GM10266 (cell line): ENCODE results near the gene SMIM23.

Experiments used
- DNase-seq: peaks from one replicate; pipeline ENCODE4 v3.0.0; 2012; ENCODE audit errors: extremely low spot score
- TF ChIP-seq, protein P1 (sequence below): IDR thresholded peaks from 2 replicates; pipeline ENCODE4 v1.5.1; 2012; ENCODE audit warnings: mild to moderate bottlenecking, low read depth; ENCODE audit not compliant: control insufficient read depth, insufficient read depth; ENCODE audit errors: missing control alignments

The SMIM23 gene

DNA sequence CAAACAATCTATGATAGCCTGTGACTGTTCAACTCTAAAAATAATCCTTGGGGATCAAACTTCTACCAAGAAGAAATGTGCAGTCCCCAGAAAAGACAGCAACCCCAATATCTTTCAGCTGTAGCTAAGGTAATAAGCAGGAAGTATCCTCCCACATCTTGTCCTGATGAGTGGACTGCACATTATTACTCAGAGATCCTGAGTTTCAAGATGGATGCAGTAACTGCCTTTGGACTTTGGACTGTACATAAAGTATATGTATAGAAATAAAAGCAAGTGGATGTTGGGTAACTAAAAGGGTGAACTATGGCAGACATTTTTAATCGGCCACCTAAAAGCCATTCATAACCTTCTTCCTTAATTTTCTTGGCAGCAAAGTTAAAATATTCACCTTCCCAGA is 45.1 kb downstream of the SMIM23 start:
- no peak for DNase-seq
- TF ChIP-seq, protein P1, sequence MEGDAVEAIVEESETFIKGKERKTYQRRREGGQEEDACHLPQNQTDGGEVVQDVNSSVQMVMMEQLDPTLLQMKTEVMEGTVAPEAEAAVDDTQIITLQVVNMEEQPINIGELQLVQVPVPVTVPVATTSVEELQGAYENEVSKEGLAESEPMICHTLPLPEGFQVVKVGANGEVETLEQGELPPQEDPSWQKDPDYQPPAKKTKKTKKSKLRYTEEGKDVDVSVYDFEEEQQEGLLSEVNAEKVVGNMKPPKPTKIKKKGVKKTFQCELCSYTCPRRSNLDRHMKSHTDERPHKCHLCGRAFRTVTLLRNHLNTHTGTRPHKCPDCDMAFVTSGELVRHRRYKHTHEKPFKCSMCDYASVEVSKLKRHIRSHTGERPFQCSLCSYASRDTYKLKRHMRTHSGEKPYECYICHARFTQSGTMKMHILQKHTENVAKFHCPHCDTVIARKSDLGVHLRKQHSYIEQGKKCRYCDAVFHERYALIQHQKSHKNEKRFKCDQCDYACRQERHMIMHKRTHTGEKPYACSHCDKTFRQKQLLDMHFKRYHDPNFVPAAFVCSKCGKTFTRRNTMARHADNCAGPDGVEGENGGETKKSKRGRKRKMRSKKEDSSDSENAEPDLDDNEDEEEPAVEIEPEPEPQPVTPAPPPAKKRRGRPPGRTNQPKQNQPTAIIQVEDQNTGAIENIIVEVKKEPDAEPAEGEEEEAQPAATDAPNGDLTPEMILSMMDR = no peak

DNA sequence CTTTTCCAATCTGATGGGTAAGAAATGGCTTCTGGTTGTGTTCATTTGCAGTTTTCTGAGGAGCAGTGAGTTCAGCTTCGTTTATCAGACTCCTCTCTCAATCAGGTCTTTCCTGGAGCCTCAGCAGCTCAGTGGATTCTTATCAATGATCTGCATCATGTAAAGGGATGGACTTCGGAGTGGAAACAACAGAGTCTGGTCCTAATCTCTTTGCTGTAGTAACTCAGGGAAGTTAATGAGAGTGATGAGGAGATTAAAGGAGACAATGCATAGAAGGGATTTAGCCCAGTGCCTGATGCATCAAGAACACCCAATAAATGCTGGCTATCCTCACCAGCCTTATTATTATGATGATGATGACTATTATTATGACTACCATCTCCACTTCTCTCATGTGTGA is 47.2 kb downstream of the SMIM23 start:
- DNase-seq = no peak
- TF ChIP-seq, protein P1 = no peak

DNA sequence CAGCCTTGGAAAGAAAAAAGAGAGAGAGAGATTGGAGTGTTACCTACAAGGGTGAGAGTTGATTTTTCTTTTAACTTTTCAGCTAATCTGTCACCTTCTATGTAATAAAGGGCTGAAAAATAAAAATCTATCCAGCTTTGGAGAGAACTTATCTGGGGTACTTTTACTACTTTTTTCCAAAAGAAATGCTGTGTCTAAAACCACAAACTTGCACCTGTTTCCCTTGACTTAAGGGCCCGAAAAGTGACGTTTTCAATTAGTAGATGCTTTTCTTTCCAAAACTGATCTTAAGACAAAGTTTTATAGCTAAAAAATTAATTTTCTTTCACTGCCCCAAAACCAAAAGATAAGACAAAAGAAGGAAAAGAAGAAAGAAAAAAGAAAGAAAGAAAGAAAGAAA is 48.8 kb downstream of the SMIM23 start:
- TF ChIP-seq, protein P1 = no peak
- DNase-seq = no peak

GRCh38 chr5:171835066-171835465 is 49.4 kb downstream of the SMIM23 start:
- TF ChIP-seq, protein P1 = no peak
- no peak for DNase-seq

GRCh38 chr5:171837522-171837921 is 51.9 kb downstream of the SMIM23 start:
- TF ChIP-seq, protein P1 = no peak
- no peak for DNase-seq

- TF ChIP-seq, protein P1 = no peak
- DNase-seq = no peak
These were observed 52.4 kb downstream of the SMIM23 start for GRCh38 chr5:171838066-171838465.

DNA sequence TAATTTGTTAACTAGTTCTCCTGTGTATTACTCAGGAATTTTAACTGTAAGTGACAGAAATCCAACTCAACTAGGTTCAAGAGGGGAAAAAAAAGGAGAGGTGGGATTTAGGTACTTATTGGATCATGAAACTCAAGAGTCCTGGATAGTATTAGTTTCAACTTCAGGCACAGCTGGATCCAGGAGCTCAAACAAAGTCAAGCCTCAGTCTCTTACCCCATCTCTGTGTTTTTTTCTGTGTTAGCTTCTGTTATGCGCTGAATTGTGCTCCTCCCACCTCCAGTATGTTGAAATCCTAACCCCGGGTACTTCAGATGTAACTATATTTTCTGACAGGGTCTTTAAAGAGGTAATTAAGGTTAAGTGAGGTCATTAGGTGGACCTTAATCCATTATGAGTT is 53.5 kb downstream of the SMIM23 start:
- TF ChIP-seq, protein P1 = no peak
- no peak for DNase-seq
